Measurements from ENCODE around the gene YIF1A. TPM values are rescaled to one million over a fixed set of nuclear protein-coding genes. Genes with fewer than 3 reads are reported as not detected.

YIF1A gene
- total and polyA plus RNA-seq, 12 donors = 69.7 to 154 (median 99.5) TPM

DNA sequence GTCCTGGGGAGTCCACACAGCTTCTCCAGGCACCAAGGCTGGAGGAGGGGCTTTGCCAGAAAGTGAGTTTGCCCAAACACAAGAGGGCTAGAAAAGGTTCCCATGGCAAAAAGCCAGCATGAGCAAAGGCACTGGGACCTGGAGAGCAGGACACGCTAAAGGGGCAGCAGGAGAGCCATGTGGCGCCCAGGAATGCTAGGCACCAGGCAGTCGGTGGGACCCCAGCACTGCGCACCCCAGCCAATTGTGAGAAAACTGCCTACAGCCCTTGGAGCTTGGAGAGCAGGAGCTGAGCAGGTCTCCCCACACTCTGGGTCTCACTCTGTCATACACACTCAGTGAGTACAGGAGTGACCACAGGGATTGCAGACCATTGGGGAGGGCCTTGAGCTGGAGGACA is 25.7 kb downstream of the YIF1A start:
- no peak for TF ChIP-seq POLR2A (IDR thresholded peaks at IDR 0.05)
- TF ChIP-seq, protein P1, sequence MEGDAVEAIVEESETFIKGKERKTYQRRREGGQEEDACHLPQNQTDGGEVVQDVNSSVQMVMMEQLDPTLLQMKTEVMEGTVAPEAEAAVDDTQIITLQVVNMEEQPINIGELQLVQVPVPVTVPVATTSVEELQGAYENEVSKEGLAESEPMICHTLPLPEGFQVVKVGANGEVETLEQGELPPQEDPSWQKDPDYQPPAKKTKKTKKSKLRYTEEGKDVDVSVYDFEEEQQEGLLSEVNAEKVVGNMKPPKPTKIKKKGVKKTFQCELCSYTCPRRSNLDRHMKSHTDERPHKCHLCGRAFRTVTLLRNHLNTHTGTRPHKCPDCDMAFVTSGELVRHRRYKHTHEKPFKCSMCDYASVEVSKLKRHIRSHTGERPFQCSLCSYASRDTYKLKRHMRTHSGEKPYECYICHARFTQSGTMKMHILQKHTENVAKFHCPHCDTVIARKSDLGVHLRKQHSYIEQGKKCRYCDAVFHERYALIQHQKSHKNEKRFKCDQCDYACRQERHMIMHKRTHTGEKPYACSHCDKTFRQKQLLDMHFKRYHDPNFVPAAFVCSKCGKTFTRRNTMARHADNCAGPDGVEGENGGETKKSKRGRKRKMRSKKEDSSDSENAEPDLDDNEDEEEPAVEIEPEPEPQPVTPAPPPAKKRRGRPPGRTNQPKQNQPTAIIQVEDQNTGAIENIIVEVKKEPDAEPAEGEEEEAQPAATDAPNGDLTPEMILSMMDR (IDR thresholded peaks at IDR 0.05) = no peak
- no peaks in the 10 kb centered on the region for H3K27me3 ChIP-seq
- intact Hi-C loops (cut with DNase I) = no loop called here
- WGBS, 4 donors = 90 to 94% (median 93%) methylated on average over 2 to 4 of the region's 4 CpGs
- DNase-seq = no peak
- peaks cover 4 to 19% of the 10 kb centered on the region in 2 donors for H3K4me1 ChIP-seq (replicated peaks in 1 of 2)
- no peaks in the 10 kb centered on the region for H3K9me3 ChIP-seq (replicated peaks in 1 of 3)
- H3K36me3 ChIP-seq (replicated peaks in 1 of 2) = peaks cover 0 to 19% of the 10 kb centered on the region in 2 donors
- no peak overlapping the region for H3K27ac ChIP-seq
- H3K4me3 ChIP-seq = no peak overlapping the region

DNA sequence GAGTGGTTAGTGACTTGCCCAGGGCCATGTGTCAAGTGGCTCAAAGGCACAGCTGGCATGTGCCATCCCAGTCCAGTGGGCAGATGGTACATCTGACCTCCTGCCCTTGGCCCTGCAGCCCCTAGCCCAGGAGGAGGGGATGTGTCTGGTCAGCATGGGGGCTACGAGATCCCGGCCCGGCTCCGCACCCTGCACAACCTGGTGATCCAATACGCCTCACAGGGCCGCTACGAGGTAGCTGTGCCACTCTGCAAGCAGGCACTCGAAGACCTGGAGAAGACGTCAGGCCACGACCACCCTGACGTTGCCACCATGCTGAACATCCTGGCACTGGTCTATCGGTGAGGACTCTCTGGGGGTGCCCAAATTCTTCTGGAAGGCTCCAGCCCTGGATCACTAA is 26.2 kb downstream of the YIF1A start:
- no peak for DNase-seq
- no peak overlapping the region for H3K27ac ChIP-seq
- TF ChIP-seq POLR2A (IDR thresholded peaks at IDR 0.05) = no peak
- TF ChIP-seq, protein P1 (IDR thresholded peaks at IDR 0.05) = no peak
- no peaks in the 10 kb centered on the region for H3K9me3 ChIP-seq (replicated peaks in 1 of 3)
- peaks cover 0 to 19% of the 10 kb centered on the region in 2 donors for H3K36me3 ChIP-seq (replicated peaks in 1 of 2)
- 80 to 95% (median 93%) methylated on average over 1 to 12 of the region's 12 CpGs; no CpG with 5 or more reads in 1 of the 4 donors for WGBS, 4 donors
- peaks cover 4 to 14% of the 10 kb centered on the region in 2 donors for H3K4me1 ChIP-seq (replicated peaks in 1 of 2)
- no peak overlapping the region for H3K4me3 ChIP-seq
- no peaks in the 10 kb centered on the region for H3K27me3 ChIP-seq
- intact Hi-C loops (cut with DNase I) = no loop called here

DNA sequence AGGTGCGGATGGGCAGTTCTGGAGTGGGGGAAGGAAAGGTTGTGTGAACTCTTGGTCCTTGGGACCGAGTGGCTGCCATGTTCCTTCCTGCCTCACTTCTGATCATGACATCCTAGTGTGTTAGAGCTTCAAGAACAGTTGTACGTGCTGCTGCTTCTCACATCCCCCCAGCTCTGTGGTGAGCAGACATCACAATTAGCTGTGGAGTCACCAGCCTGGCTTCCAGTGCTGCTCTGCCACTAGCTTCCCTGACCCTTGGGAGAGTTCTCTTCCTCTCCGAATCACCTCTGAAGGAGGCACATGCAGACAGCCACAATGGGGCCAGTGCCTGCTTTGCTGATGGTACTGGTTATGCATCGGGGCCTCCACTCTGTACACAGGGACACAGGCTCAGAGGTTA is 26.8 kb downstream of the YIF1A start:
- Histone ChIP-seq H3K27ac (no peak overlapping the region), H3K4me3 (no peak overlapping the region), H3K27me3 (no peaks in the 10 kb centered on the region), H3K36me3 (replicated peaks in 1 of 2) (peaks cover 0 to 19% of the 10 kb centered on the region in 2 donors), H3K9me3 (replicated peaks in 1 of 3) (no peaks in the 10 kb centered on the region), H3K4me1 (replicated peaks in 1 of 2) (peaks cover 4 to 15% of the 10 kb centered on the region in 2 donors)
- TF ChIP-seq, protein P1 (IDR thresholded peaks at IDR 0.05) = no peak
- no peak for TF ChIP-seq POLR2A (IDR thresholded peaks at IDR 0.05)
- DNase-seq = no peak
- intact Hi-C loops (cut with DNase I) = no loop called here
- WGBS, 4 donors = 94 to 100% (median 95%) methylated on average over 1 to 5 of the region's 5 CpGs

DNA sequence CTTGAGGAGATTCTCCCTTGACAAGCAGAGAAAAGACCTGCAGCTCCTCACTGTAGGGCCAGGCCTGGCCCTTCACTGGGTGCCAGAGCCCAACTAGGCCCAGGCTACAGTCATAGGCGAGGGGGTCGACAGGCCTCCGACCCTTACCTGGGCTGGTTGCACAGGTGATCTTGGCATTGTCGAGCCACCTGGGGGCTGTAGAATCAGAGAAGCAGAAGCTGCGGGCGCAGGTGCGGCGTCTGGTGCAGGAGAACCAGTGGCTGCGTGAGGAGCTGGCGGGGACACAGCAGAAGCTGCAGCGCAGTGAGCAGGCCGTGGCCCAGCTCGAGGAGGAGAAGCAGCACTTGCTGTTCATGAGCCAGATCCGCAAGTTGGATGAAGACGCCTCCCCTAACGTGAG is 27.4 kb downstream of the YIF1A start:
- no peaks in the 10 kb centered on the region for H3K27me3 ChIP-seq
- H3K4me1 ChIP-seq (replicated peaks in 1 of 2) = peaks cover 4 to 15% of the 10 kb centered on the region in 2 donors
- H3K4me3 ChIP-seq = no peak overlapping the region
- 95 to 99% (median 96%) methylated on average over 11 to 16 of the region's 16 CpGs for WGBS, 4 donors
- intact Hi-C loops (cut with DNase I) = no loop called here
- H3K9me3 ChIP-seq (replicated peaks in 1 of 3) = no peaks in the 10 kb centered on the region
- TF ChIP-seq, protein P1 (IDR thresholded peaks at IDR 0.05) = no peak
- TF ChIP-seq POLR2A (IDR thresholded peaks at IDR 0.05) = no peak
- H3K36me3 ChIP-seq (replicated peaks in 1 of 2) = peaks cover 0 to 19% of the 10 kb centered on the region in 2 donors
- no peak overlapping the region for H3K27ac ChIP-seq
- DNase-seq = no peak

Measured in adrenal gland (tissue), 12 donors.